Keratinocyte (primary cell): ENCODE results near the gene HNRNPAB. TPM values are rescaled to one million over a fixed set of nuclear protein-coding genes. Genes with fewer than 3 reads are reported as not detected.

Experiments used
- DNase-seq: peaks from one replicate; pipeline ENCODE4 v3.0.0-alpha.2; 2011; ENCODE audit warnings: low read depth, missing footprints, low spot score
- FAIRE-seq: peaks from 2 replicates; lab custom pipeline; 2011; peaks lifted over from hg19 to GRCh38; lab: Jason Lieb, UNC
- H2AFZ ChIP-seq: 2 replicates; pipeline ENCODE4 v1.6.0; 2012; ENCODE audit warnings: low read length, control low read depth, inconsistent platforms; ENCODE audit not compliant: control insufficient read depth
- H3K27ac ChIP-seq: 2 replicates; pipeline ENCODE4 v1.5.1; 2011; ENCODE audit warnings: low read length; ENCODE audit not compliant: control insufficient read depth, insufficient read depth
- H3K27me3 ChIP-seq: 3 replicates; pipeline ENCODE4 v1.6.0; 2011; ENCODE audit warnings: low read length; ENCODE audit not compliant: control insufficient read depth, insufficient read depth; ENCODE audit errors: extremely low read depth
- H3K36me3 ChIP-seq, 2 experiments: 2 replicates in 1 of 2; 3 replicates in 1 of 2; pipeline ENCODE4 v1.5.1; 2011; ENCODE audit warnings: low read length in 2 of 2, mild to moderate bottlenecking in 1 of 2; ENCODE audit not compliant: control insufficient read depth in 2 of 2, insufficient read depth in 2 of 2; ENCODE audit errors: extremely low read depth in 1 of 2
- H3K4me1 ChIP-seq: 3 replicates; pipeline ENCODE4 v1.5.1; 2011; ENCODE audit warnings: low read length; ENCODE audit not compliant: control insufficient read depth, insufficient read depth; ENCODE audit errors: extremely low read depth
- H3K4me2 ChIP-seq: 3 replicates; pipeline ENCODE4 v1.6.0; 2011; ENCODE audit warnings: low read depth, low read length; ENCODE audit not compliant: control insufficient read depth, insufficient read depth; ENCODE audit errors: extremely low read depth
- H3K4me3 ChIP-seq, 3 experiments: fragments of 200-600 bp in 1 of 3; sonication (generic) in 1 of 3; 2 replicates in 2 of 3; 3 replicates in 1 of 3; pipeline ENCODE4 v1.5.1; 2011 to 2016; ENCODE audit warnings: low read length in 3 of 3, mild to moderate bottlenecking in 3 of 3, control low read depth in 2 of 3, inconsistent platforms in 1 of 3, low read depth in 1 of 3, mixed read lengths in 1 of 3, mixed run types in 1 of 3, moderate library complexity in 1 of 3; ENCODE audit not compliant: control insufficient read depth in 2 of 3, insufficient read depth in 2 of 3; ENCODE audit errors: extremely low read depth in 1 of 3
- H3K79me2 ChIP-seq: 2 replicates; pipeline ENCODE4 v1.6.0; 2012; ENCODE audit warnings: low read length; ENCODE audit not compliant: control insufficient read depth, insufficient read depth
- H3K9ac ChIP-seq: 3 replicates; pipeline ENCODE4 v1.6.0; 2011; ENCODE audit warnings: low read length; ENCODE audit not compliant: control insufficient read depth, insufficient read depth; ENCODE audit errors: extremely low read depth
- H3K9me1 ChIP-seq: 3 replicates; pipeline ENCODE4 v1.6.0; 2011; ENCODE audit warnings: low read length; ENCODE audit not compliant: control insufficient read depth, insufficient read depth; ENCODE audit errors: extremely low read depth
- H3K9me3 ChIP-seq: 2 replicates; pipeline ENCODE4 v1.5.1; 2012; ENCODE audit warnings: low read depth, low read length; ENCODE audit not compliant: control insufficient read depth
- H4K20me1 ChIP-seq: 3 replicates; pipeline ENCODE4 v1.6.0; 2011; ENCODE audit warnings: low read length; ENCODE audit not compliant: control insufficient read depth, insufficient read depth; ENCODE audit errors: extremely low read depth
- CTCF ChIP-seq, 3 experiments: IDR thresholded peaks in 1 of 3; conservative IDR thresholded peaks in 1 of 3; optimal IDR thresholded peaks in 1 of 3; 2 replicates in 2 of 3; 3 replicates in 1 of 3; pipeline versions ENCODE3 to v1.5.1; 2011; ENCODE audit warnings: low read length in 3 of 3, mild to moderate bottlenecking in 3 of 3, moderate library complexity in 2 of 3, control low read depth in 1 of 3, inconsistent platforms in 1 of 3; ENCODE audit not compliant: insufficient read depth in 2 of 3; ENCODE audit errors: extremely low read depth in 1 of 3
- EZH2 ChIP-seq: IDR thresholded peaks from one replicate; pipeline ENCODE4 v1.6.1; 2012; ENCODE audit warnings: inconsistent platforms, mild to moderate bottlenecking, low read length, moderate library complexity
- dilution Hi-C: fragments of 300-500 bp; cut with MboI; formaldehyde crosslinking; loops from one replicate; pipeline ENCODE4 v1.7.0; 2020; ENCODE audit warnings: low sequenced_read_pairs; ENCODE audit not compliant: extremely low pct_ligation_motif_present
- polyA plus RNA-seq, 5 experiments: library from polyadenylated mRNA; depleted of rRNA in 3 of 5; stranded (reverse) in 3 of 5; stranded (forward) in 1 of 5; unstranded in 1 of 5; fragments of >200 nt; gene quantifications; 1 replicate in 1 of 5; 2 replicates in 3 of 5; 3 replicates in 1 of 5; pipeline versions ENCODE4 v1.2.1 to v1.2.3, GENCODE V29; 2011 to 2012; ENCODE audit warnings: missing spikeins in 2 of 5, low read depth in 1 of 5, low replicate concordance in 1 of 5

HNRNPAB gene
- polyA plus RNA-seq, 1 donor (not counting 4 experiments of a cell fraction or from before 2014, with no cell fraction given) = 161 TPM

DNA sequence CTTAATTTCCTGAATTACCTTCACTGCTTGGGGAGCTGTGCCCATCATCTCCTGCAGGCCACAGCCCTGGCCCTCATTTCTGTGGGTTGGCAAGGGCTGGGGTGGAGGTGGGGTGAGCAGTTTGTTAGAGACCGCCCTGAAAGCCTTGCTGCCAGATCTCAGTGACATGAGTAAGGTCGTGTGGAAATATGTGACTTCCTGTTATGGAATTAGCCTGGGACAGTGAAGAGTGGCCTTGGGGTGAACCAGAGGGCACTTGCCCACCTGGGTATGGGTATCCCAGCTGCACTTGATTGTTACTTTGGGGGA is 2.5 kb upstream of the HNRNPAB start:
- no peak overlapping the region for H3K27ac ChIP-seq

GRCh38 chr5:178202541-178202940 is 1.8 kb upstream of the HNRNPAB start:
- DNase-seq (no peak), FAIRE-seq (no peak)
- Histone ChIP-seq H3K36me3 (peaks cover 8 to 18% of the 10 kb centered on the region in 2 experiments), H3K9me3 (no peaks in the 10 kb centered on the region), H3K9me1 (peaks cover 11% of the 10 kb centered on the region), H2AFZ (no peak overlapping the region), H3K4me1 (peaks cover 31% of the 10 kb centered on the region), H3K79me2 (peaks cover 33% of the 10 kb centered on the region), H3K27ac (no peak overlapping the region), H3K4me3 (no peak overlapping the region), H3K9ac (no peak overlapping the region), H4K20me1 (peaks cover 23% of the 10 kb centered on the region), H3K4me2 (no peak overlapping the region), H3K27me3 (no peaks in the 10 kb centered on the region)
- dilution Hi-C loops = no loop called here
- no peak for TF ChIP-seq EZH2
- no peak for TF ChIP-seq CTCF (optimal IDR thresholded peaks at IDR 0.05 in 1 of 3, IDR thresholded peaks at IDR 0.05 in 1 of 3, conservative IDR thresholded peaks at IDR 0.05 in 1 of 3; ENCODE audit: extremely low read depth in 1 of 3, insufficient read depth in 2 of 3, low read length in 3 of 3)

More for the DNA sequence above, 2.5 kb upstream of the HNRNPAB start:
- FAIRE-seq = no peak
- H3K4me1 ChIP-seq = peaks cover 28% of the 10 kb centered on the region
- no peak overlapping the region for H2AFZ ChIP-seq
- H3K27me3 ChIP-seq = no peaks in the 10 kb centered on the region
- H3K9me1 ChIP-seq = peaks cover 9% of the 10 kb centered on the region
- no peak overlapping the region for H3K4me2 ChIP-seq
- H4K20me1 ChIP-seq = peaks cover 17% of the 10 kb centered on the region
- H3K36me3 ChIP-seq = peaks cover 5 to 15% of the 10 kb centered on the region in 2 experiments
- no peak for DNase-seq
- no peak overlapping the region for H3K4me3 ChIP-seq
- H3K9ac ChIP-seq = no peak overlapping the region
- dilution Hi-C loops = no loop called here
- peaks cover 28% of the 10 kb centered on the region for H3K79me2 ChIP-seq
- TF ChIP-seq EZH2 (no peak), CTCF (optimal IDR thresholded peaks at IDR 0.05 in 1 of 3, IDR thresholded peaks at IDR 0.05 in 1 of 3, conservative IDR thresholded peaks at IDR 0.05 in 1 of 3; ENCODE audit: extremely low read depth in 1 of 3, insufficient read depth in 2 of 3, low read length in 3 of 3) (no peak)
- no peaks in the 10 kb centered on the region for H3K9me3 ChIP-seq
